SKM-1 (cell line): ENCODE results near the gene TYW1.
"Not testable (repeated sequence)": the region's sequence is repeated elsewhere in the genome, so short reads cannot be mapped to it uniquely, and the experiment has no call there.

Experiments used
- DNase-seq: peaks from one replicate; lab custom pipeline; 2025; ENCODE audit not compliant: unreplicated experiment; lab: John Stamatoyannopoulos, UW

Gene TYW1

DNA sequence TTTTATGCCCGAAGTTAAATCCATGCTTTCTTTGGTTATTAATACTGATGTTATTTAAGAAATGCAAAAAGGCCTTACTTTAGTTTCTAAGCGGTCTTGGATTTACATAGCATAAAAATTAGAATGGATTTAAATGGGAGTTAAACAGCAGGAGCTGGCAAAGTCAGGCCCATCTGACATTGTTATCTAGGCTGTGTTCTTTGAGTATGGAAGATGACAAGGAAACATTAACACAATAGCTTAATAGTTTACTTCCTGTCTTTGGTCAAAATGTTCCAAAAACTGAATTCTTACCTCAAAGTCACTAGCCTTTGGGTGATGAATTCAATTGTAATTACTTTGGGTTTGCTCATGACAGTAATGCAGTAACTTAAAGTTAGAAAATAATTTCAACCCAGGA is 123.9 kb downstream of the TYW1 start:
- not testable (repeated sequence) for DNase-seq

DNA sequence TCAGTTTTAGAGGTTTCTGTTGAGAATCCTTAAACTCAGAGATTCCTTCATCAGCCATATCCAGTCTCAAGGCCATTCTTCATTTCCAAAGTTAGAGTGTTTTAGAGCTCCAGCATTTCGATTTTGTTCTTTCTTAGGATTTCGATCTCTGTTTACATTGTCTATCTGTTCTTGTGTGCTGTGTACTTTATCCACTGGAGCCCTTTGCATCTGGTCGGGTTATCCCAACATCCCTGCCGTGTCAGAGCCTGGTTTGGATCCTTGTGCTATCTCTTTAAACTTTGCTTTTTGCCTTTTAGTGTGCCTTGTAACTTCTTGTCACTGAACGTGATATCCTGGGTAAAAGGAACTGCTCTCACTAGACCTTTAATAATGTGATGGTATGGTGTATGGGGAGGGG is 131.6 kb downstream of the TYW1 start:
- DNase-seq: not testable (repeated sequence)

DNA sequence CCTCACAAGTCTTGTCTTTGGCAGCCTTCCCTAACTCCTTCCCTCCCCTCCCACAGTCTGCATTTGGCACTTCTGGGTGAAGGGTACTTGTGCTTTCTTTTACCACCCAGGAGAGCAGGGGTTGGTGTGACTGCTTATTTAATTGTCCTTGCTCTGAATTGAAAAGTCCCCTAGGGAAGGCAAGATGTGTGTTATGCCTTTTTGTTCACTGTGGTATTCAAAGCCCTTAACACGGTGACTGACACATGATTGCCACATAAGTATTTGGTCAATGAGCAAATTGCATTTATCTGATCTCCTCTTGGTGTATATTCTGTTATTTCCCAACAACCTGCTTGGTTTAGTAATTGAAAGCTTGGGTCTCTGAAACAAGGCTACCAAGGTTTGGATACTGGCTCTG is 134.1 kb downstream of the TYW1 start:
- DNase-seq: not testable (repeated sequence)

DNA sequence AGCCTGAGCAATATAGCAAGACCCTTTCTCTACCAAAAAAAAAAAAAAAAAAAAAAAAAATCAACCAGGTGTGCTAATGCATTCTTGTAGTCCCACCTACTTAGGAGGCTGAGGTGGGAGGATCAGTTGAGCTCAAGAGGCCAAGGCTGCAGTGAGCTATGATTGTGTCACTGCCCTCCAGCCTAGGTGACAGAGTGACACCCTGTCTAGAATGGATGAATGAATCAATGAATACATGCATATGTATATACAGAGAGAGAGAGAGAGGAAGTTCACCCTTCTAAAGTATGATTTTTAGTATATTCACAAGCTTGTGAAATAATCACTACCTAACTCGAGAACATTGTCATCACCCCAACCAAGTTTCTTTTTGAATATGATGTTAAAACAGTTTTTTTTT is 138.3 kb downstream of the TYW1 start:
- DNase-seq: not testable (repeated sequence)

DNA sequence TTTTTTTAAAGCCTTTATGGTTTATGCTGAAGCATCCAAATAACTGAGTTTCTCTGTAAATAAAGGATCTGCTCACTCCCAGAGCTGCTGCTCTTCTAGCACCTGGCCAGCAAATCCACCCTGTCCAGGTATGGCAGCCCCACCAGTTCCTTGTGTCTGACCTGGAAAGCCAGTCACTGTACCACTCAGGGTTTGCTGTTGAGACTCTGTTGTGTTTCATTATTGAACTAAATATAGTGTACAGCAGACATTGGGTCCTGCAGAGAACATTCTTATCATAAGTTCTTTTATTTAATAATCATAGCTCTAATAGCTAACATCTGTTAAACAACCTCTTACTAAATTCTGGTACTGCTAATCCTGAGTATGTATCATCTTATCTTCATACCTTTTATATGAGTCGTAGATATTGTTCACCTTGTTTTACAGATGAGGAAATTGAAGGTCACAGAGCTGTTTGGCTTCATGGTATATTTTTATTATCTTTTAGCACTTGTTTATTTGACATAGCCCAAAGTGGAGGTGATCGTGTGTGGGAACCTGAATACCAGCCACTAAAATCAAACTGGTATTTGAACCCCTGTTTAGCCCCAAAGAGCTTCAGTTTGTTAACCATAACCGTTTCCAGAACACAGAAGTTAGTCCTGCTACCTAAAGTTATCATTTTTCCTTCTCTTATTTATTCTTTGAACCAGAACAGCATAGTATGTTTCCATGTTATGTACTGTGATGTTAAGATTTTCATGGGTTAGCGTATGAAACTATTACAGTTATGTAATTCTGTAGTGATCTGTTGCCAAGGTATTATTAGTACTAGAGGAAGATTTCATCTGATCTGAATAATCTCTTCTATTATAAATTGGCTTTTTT is 139.2 kb downstream of the TYW1 start:
- not testable (repeated sequence) for DNase-seq

DNA sequence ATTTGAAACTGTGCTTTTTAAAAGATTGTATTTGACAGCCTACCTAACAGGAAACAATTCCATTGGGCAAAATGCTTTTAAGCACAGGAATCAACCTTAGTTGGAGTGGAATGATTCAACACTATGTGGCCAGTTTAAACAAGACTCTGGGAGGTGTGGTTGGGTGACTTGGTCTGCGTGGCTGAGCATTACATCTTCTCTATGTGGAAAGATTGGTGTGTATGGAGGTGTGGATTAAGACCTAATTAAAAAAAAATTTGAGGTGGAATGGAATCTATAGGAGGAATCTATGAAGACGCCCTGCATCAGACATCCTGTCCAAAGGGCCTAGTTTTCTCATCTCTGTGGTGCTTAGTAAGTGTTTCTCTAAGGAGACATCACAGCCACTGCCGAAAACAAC is 140.9 kb downstream of the TYW1 start:
- not testable (repeated sequence) for DNase-seq

DNA sequence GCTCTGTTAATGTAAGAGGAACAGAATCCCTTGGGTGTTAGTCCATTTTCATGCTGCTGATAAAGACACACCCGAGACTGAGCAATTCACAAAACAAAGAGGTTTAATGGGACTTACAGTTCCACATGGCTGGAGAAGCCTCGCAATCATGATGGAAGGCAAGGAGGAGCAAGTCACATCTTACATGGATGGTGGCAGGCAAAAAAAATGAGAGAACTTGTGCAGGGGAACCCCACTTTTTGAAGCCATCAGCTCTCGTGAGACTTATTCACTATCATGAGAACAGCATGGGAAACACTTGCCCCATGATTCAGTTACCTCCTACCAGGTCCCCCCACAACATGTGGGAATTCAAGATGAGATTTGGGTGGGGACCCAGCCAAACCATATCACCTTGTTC is 143.2 kb downstream of the TYW1 start:
- not testable (repeated sequence) for DNase-seq

DNA sequence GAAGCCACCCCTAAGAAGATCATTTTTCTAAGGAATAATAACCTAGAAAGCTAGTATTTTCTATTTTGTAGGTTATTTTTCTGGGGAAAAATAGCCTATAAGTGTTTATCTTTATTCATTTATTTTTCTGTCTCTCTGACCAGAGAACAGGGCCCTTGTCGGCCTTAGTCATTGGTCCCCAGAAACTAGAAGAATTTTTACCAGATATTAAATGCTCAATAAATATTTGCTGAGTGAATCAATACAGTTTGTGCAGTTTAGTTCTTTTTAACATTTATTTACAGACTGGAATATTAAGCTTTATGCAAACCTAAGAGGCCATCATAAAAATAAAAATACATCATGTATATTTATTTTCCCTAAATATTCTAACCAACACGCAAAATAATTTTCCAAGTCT is 144.4 kb downstream of the TYW1 start:
- not testable (repeated sequence) for DNase-seq

DNA sequence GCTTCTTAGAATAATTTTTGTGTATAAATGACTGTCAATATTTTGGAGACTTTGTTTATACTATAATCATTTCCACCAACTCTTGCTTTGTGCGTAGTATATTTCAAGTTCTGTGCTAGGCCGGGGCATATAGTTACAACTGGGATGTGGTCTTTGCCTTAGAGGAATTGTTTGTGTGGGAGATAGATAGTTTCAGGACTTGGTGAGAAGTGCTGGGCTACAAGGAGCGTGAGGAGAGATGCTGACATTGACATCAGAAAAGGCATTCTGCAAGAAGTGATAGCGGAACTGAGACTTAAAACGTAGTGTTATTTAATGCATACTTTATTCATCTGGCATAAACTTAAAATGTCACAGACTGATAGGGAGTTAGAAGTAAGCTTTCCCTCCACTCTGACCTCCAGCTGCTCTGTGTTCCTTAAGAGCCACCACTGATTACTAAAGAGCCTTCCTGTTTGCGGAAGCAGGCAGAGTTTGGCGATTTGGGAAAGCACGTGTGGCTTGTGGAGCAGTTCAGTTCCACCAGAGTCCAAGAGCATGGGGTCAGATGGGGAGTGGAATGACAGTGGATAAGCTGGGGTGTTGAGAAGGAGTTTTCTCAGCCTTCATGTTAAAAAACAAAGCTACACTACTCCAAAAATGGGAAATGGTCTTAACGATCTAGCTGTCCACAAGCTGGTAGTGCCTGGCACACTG is 146.6 kb downstream of the TYW1 start:
- not testable (repeated sequence) for DNase-seq

DNA sequence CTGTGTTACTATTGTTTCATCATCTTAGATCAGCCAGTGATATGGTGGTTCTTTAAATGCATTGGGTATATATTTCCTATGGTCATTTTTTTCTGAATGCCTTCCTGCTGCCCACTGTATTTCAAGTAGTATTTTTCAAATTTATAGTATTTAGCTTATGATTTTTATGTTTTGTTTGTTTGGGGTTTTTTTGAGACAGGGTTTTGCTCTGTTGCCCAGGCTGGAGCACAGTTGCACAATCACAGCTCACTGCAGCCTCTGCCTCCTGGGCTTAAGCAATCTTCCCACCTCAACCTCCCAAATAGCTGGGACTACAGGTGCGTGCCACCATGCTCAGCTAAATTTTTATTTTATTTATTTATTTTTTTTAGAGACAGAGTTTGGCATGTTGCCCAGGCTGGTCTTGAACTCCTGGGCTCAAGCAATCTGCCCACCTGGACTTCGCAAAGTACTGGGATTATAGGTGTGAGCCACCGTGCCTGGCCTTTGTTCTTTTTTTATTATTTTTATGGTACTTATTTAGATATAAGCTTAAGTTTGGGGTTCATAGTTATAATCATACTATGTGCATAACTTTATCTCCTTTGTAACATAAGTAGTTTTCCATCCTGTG is 149.1 kb downstream of the TYW1 start:
- DNase-seq: not testable (repeated sequence)

DNA sequence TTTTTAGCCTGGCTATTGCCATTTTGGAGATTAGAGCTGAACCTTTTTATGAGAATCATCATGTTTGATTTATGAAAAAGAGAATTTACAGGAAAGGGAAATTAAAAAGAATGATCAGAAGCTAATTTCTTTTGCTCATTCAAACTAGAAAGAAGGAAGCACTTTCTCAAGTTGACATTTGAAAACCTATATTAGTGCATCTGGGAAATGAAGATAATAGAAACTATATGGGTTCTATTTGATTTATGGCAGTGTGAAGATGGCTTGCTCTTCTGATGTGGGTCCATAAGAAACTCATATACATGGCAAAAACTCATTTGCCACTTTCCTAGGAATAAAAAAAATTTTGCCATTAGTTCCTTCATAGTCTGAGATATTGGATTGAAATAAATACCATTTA is 152.5 kb downstream of the TYW1 start:
- not testable (repeated sequence) for DNase-seq

DNA sequence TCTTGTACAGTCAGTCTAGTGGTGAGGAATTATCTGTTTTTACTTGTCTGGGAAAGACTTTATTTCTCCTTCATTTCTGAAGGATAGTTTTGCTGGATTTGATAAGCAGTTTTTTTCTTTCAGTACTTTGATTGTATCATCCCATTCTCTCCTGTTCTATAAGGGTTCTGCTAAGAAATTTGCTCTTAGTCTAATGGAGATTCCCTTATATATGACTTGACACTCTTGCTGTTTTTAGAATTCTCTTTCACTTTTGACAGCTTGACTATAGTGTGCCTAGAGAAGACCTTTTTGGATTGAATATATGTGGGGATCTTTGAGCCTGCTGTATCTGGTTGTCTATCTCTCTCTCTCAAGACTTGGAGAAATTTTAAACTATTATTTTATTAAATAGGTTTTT is 157.7 kb downstream of the TYW1 start:
- not testable (repeated sequence) for DNase-seq

DNA sequence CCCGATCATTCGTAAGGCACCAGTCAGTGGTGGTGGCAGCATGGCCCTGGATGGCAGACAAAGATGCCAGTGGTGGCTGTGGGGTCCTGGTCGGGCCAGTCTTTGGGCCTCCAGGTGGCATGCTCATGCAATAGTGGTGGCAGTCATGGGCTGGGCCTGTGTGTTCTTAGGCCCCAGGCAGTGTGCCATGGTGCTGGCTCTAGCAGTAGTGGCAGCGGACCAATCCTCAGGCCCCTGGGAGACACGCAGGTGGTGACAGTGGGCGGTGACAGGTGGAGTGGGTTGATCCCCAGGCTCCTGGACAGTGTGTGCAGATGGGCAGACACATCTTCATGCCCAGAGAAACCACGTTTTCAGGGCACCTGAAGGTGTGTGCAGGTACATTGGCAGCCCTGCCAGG is 159.4 kb downstream of the TYW1 start:
- DNase-seq: not testable (repeated sequence)

DNA sequence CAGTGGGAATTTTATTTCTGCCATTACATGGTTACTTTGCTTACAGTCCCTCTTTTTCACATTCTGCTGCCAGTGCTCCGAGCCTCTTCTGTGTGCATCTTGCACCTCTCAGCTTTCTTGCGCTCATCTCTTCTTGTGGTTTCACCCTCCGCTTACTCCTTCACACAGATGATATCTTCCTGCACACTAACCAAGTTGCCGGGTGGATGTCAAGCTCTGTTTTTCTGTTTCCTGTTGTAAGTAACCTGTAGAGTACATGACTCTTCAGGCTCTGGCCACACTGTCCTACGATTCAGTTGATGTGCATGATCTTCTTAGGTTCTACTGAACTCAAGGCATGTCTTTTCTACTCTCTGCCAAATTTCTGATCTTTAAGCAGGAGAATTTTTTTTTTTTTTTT is 166.7 kb downstream of the TYW1 start:
- not testable (repeated sequence) for DNase-seq

DNA sequence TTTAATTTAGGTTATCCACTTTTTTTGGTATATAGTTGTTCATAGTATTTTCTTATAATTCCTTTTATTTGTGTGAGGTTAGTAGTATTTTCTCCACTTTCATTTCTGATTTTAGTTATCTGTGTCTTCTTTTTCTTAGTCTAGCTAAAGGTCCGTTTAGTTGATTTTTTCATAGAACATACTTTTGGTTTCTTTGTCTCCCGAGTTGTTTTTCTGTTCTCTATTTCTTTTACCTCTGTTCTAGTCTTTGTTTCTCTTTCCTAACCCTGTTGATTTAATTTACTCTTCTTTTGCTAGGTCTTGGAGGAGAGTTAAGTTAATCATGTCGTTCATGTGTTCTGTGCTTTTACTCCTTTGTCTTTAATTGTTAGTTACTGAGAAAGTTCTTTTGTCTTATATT is 174.5 kb downstream of the TYW1 start:
- not testable (repeated sequence) for DNase-seq

DNA sequence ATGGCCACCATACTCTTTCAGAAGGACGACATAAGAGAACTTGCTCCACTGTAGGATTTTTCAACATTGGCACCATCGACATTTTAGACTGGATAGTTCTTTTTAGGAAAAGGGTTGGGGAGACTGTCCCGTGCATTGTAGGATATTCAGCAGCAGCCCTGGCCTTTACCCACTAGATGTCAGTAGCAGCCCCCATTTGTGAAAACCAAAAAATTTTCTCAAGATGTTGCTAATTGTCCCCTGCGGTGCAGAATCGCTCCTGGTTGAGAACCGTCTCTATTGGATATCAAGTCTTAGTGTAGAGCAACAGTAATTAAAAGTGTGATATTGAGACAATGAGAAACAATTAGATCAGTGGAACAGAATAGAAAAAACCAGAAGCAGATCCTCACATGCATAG is 180.1 kb downstream of the TYW1 start:
- DNase-seq: not testable (repeated sequence)

DNA sequence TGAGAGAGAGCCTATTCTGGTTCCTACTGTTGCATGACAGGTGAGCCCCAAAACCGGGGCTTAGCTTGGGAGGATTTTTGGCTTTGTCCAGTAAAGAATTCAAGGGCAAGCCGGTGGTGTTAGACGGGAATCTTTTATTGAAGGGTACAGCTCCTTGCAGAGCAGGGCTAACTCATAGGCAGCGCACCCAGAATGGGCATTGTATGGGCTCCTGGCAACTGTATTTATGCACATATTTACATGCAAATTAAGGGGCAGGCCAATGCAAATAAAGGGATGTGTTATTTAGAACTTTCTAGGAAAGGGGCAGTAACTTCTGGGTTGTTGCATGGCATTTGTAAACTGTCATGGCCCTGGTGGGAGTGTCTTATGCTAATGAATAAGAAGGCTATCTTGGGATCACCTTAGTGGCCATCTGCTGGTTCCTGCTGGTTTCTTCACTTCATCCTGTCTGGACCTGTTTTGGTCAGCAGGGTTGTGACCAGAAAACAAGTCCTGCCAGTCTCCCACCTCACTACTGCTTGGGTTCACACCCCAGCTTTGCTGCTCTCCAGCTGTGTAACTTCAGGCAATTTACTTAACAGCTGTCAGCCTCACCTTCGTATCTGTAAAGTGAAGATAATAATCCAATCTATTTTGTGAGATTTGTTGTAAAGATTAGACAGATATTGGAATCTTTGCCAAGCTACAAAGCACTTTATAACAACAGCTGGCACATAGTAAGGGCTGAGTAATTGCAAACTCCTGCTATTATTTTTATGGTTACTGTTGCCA is 182.5 kb downstream of the TYW1 start:
- DNase-seq: not testable (repeated sequence)

DNA sequence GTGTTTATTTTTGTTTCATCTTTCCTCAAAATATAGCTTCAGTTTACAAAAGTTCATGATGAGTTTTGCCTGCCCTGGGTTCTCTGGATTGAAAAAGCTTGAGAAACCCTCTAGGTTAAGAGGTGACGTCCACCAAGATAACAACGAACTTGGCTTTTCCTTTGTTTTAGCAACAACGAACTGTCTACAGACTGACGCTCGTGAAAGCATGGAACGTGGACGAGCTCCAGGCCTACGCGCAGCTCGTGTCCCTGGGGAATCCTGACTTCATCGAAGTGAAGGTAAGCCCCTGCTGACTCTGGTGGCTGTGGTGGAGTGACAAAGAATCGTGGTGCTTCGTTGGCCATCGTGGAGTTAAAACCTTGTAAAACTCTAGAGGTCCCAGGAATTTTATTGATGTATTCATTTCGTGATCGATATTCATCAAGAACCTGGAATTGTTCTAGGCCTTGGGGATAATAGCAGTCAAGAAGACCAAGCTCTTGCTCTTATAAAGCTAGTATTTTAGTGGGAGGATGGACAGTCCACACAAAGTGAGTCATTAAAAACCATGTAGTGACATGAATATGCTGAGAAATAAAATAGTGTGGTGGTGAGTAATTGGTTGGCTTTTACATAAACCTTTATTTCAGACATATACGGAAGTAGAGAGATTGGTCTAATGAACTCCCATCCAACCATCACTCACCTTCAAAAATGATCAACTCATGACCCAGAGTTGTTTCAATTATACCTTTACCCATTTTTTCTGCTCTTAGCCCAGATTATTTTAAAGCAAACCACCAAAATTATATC is 186.5 kb downstream of the TYW1 start:
- DNase-seq: not testable (repeated sequence)

DNA sequence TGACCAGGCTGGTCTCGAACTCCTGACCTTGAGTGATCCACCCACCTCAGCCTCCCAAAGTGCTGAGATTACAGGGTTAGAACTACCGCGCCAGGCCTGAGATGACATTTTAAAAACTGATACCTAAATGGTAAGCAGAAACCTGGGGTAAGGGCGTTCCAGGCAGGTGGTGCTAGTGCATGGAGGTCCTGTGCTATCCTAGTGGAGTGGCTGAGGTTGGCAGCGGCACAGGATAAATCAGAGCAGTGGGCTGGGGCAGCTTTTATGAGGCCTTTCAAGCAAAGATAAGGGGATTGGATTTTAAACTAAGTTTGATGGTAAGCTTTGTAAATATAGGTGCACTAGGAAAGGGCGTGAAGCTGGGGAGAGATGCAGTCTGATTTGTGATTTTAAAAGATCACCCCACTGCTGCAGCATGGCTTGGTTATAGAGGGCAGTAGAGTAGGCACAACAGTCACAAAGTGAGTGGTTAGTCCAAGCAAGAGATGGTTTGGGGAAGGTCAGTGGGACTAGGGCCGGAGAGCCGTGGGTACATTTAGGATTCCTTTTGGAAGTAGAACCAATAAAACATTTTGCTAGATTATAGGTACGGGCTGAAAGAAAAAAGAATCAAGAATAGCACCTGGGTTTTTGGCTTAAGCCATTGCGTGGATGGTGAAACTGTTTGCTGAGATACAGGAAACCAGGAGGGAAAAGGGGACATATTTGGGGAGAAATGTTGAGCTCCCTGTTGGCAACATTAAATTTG is 188.5 kb downstream of the TYW1 start:
- DNase-seq: not testable (repeated sequence)
